GM12878 (cell line): ENCODE results near the gene STARD10.

Experiments used
- CBX5 ChIP-seq: sonication (generic); IDR thresholded peaks from 2 replicates; pipeline ENCODE4 v1.6.1; 2016; ENCODE audit warnings: low read depth, moderate library complexity, mild to moderate bottlenecking, inconsistent platforms
- CEBPB ChIP-seq, 2 experiments: fragments of 150-350 bp in 1 of 2; IDR thresholded peaks; 2 replicates each; pipeline ENCODE4 v1.6.1; 2012 to 2014; ENCODE audit warnings: low read depth in 2 of 2, low read length in 2 of 2, borderline replicate concordance in 1 of 2, inconsistent platforms in 1 of 2
- CTCF ChIP-seq, 3 experiments: IDR thresholded peaks in 2 of 3; conservative IDR thresholded peaks in 1 of 3; 2 replicates each; pipeline ENCODE4 v1.5.1; 2011; ENCODE audit warnings: low read depth in 3 of 3, low read length in 3 of 3, mild to moderate bottlenecking in 3 of 3, control low read depth in 2 of 3, moderate library complexity in 2 of 3, inconsistent platforms in 1 of 3, mixed read lengths in 1 of 3; ENCODE audit not compliant: control insufficient read depth in 2 of 3, insufficient read depth in 1 of 3; ENCODE audit errors: extremely low read depth in 1 of 3
- EGR1 ChIP-seq, 2 experiments: IDR thresholded peaks; 1 replicate in 1 of 2; 2 replicates in 1 of 2; pipeline ENCODE4 v1.6.1; 2011 to 2012; ENCODE audit warnings: low read depth in 2 of 2, low read length in 2 of 2, borderline replicate concordance in 1 of 2, mild to moderate bottlenecking in 1 of 2, moderate library complexity in 1 of 2
- EP300 ChIP-seq, 2 experiments: fragments of 150-350 bp in 1 of 2; IDR thresholded peaks; 2 replicates each; pipeline ENCODE4 v1.6.1; 2011 to 2012; ENCODE audit warnings: low read depth in 2 of 2, low read length in 2 of 2, borderline replicate concordance in 1 of 2, improper control_type of control experiment in 1 of 2, inconsistent platforms in 1 of 2; ENCODE audit not compliant: control insufficient read depth in 1 of 2
- HDGF ChIP-seq: fragments of 450-650 bp; IDR thresholded peaks from 2 replicates; pipeline ENCODE4 v1.6.1; 2016; ENCODE audit warnings: antibody characterized with exemption
- KLF5 ChIP-seq: fragments of 450-650 bp; IDR thresholded peaks from 2 replicates; pipeline ENCODE4 v1.6.1; 2014; ENCODE audit warnings: mild to moderate bottlenecking; ENCODE audit not compliant: partially characterized antibody
- LARP7 ChIP-seq: fragments of 450-650 bp; IDR thresholded peaks from 2 replicates; pipeline ENCODE4 v1.6.1; 2017; ENCODE audit warnings: mild to moderate bottlenecking
- POLR2AphosphoS5 ChIP-seq: IDR thresholded peaks from 2 replicates; pipeline ENCODE4 v1.6.1; 2011; ENCODE audit warnings: mild to moderate bottlenecking, low read length, inconsistent platforms
- SREBF2 ChIP-seq: IDR thresholded peaks from 2 replicates; pipeline ENCODE4 v1.6.1; 2012; ENCODE audit warnings: mild to moderate bottlenecking, low read length
- TCF3 ChIP-seq: IDR thresholded peaks from 2 replicates; pipeline ENCODE4 v1.6.1; 2012; ENCODE audit warnings: low read depth, mild to moderate bottlenecking, low read length, borderline replicate concordance; ENCODE audit not compliant: insufficient read depth
- ZSCAN29 ChIP-seq: fragments of 450-650 bp; IDR thresholded peaks from 2 replicates; pipeline ENCODE4 v1.6.1; 2017; ENCODE audit warnings: mild to moderate bottlenecking, moderate library complexity
- TF ChIP-seq, protein P1 (sequence below): IDR thresholded peaks from 2 replicates; pipeline ENCODE4 v1.6.1; 2012; ENCODE audit warnings: mild to moderate bottlenecking, low read depth, low read length

DNA sequence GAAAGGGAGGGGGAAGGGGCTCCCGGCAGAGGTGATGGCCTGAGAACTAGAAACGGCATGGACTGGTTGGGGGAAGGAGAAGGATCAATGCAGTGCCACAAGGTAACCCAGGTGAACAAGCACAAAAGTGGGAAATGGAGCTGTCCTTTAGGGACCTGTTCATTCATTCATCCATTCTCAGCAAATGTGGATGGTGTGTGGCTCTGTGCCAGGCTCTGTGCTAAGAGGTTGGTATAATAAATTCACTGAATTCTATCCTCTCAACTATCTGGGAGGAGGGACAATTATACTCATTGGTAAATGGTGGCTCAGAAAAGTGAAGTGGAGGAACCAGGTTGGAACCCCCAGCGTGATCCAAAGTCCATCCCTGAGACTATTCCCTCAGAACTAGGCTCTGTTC, 23.0 kb downstream of the STARD10 start:
- TF ChIP-seq CTCF (IDR thresholded peaks at IDR 0.05 in 2 of 3, conservative IDR thresholded peaks at IDR 0.05 in 1 of 3; ENCODE audit: control insufficient read depth in 2 of 3, extremely low read depth in 1 of 3, insufficient read depth in 1 of 3, low read depth in 3 of 3, low read length in 3 of 3) (no peak), POLR2AphosphoS5 (no peak), EP300 (IDR thresholded peaks at IDR 0.05; ENCODE audit: borderline replicate concordance in 1 of 2, control insufficient read depth in 1 of 2, low read depth in 2 of 2, low read length in 2 of 2) (no peak), EGR1 (IDR thresholded peaks at IDR 0.05; ENCODE audit: borderline replicate concordance in 1 of 2, low read depth in 2 of 2, low read length in 2 of 2) (no peak), TCF3 (no peak), CEBPB (IDR thresholded peaks at IDR 0.05; ENCODE audit: borderline replicate concordance in 1 of 2, low read depth in 2 of 2, low read length in 2 of 2) (no peak), SREBF2 (no peak), KLF5 (no peak), HDGF (no peak), LARP7 (no peak), CBX5 (no peak), ZSCAN29 (no peak)
- TF ChIP-seq, protein P1, sequence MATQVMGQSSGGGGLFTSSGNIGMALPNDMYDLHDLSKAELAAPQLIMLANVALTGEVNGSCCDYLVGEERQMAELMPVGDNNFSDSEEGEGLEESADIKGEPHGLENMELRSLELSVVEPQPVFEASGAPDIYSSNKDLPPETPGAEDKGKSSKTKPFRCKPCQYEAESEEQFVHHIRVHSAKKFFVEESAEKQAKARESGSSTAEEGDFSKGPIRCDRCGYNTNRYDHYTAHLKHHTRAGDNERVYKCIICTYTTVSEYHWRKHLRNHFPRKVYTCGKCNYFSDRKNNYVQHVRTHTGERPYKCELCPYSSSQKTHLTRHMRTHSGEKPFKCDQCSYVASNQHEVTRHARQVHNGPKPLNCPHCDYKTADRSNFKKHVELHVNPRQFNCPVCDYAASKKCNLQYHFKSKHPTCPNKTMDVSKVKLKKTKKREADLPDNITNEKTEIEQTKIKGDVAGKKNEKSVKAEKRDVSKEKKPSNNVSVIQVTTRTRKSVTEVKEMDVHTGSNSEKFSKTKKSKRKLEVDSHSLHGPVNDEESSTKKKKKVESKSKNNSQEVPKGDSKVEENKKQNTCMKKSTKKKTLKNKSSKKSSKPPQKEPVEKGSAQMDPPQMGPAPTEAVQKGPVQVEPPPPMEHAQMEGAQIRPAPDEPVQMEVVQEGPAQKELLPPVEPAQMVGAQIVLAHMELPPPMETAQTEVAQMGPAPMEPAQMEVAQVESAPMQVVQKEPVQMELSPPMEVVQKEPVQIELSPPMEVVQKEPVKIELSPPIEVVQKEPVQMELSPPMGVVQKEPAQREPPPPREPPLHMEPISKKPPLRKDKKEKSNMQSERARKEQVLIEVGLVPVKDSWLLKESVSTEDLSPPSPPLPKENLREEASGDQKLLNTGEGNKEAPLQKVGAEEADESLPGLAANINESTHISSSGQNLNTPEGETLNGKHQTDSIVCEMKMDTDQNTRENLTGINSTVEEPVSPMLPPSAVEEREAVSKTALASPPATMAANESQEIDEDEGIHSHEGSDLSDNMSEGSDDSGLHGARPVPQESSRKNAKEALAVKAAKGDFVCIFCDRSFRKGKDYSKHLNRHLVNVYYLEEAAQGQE = no peak
